ENCODE results near the gene SDF2. TPM values are rescaled to one million over a fixed set of nuclear protein-coding genes. Genes with fewer than 3 reads are reported as not detected.

The SDF2 gene
- total and polyA plus RNA-seq, 2 of the 4 experiments (the other 2 are of a cell fraction) = 76.0 to 81.7 TPM

- Histone ChIP-seq H3K14ac (replicated peaks; ENCODE audit: low read depth, low read length) (no peak overlapping the region), H3K79me1 (ENCODE audit: low read depth in 1 of 2, low read length in 2 of 2) (peaks cover 3% of the 10 kb centered on the region in 2 experiments; a peak in 1 of 4 replicates), H2AK9ac (replicated peaks; ENCODE audit: low read depth, low read length, poor library complexity) (no peak overlapping the region), H3K9ac (ENCODE audit: low read depth, low read length) (no peak overlapping the region), H4K91ac (ENCODE audit: insufficient read depth, low read depth, low read length) (no peak overlapping the region), H3K9me1 (ENCODE audit: insufficient read depth, low read length) (peaks cover 4% of the 10 kb centered on the region; the same call in 1 of the 2 replicates), H3K4me1 (ENCODE audit: control insufficient read depth, insufficient read depth, low read length) (no peaks in the 10 kb centered on the region), H3K4me3 (ENCODE audit: insufficient read depth, low read depth, low read length) (no peak overlapping the region), H2BK20ac (ENCODE audit: low read depth, low read length) (no peak overlapping the region), H3K56ac (ENCODE audit: extremely low read depth, insufficient read depth, low read length) (no peak overlapping the region), H4K20me1 (ENCODE audit: insufficient read depth, low read length) (no peaks in the 10 kb centered on the region; the same call in 1 of the 2 replicates), H2BK120ac (ENCODE audit: low read depth, low read length) (no peak overlapping the region), H2BK5ac (ENCODE audit: low read depth, low read length, poor library complexity, severe bottlenecking) (no peak overlapping the region), H3K9me3 (ENCODE audit: control insufficient read depth, insufficient read depth, low read length) (no peaks in the 10 kb centered on the region), H4K5ac (ENCODE audit: low read depth, low read length) (no peak overlapping the region), H3K4ac (ENCODE audit: low read depth, low read length) (no peak overlapping the region), H3K18ac (ENCODE audit: low read depth, low read length) (no peak overlapping the region), H3K36me3 (ENCODE audit: control insufficient read depth, insufficient read depth, low read length) (peaks cover 85% of the 10 kb centered on the region), H2AFZ (replicated peaks; ENCODE audit: low read length, poor library complexity) (no peak overlapping the region), H4K8ac (ENCODE audit: low read depth in 2 of 2, low read length in 2 of 2) (no peak overlapping the region), H3K4me2 (ENCODE audit: low read depth, low read length) (no peak overlapping the region), H2AK5ac (ENCODE audit: low read depth, low read length) (no peak overlapping the region), H3K27me3 (ENCODE audit: control insufficient read depth, insufficient read depth, low read length) (no peaks in the 10 kb centered on the region), H3K23ac (ENCODE audit: low read depth, low read length) (no peak overlapping the region), H2BK15ac (ENCODE audit: low read depth, low read length) (no peak overlapping the region), H3K27ac (ENCODE audit: insufficient read depth, low read length) (no peak overlapping the region)
- no TSS peak for BruUV-seq (replicated peaks)
- TF ChIP-seq ELK1 (IDR thresholded peaks at IDR 0.05; ENCODE audit: borderline replicate concordance, low read depth, low read length) = no peak
- TF ChIP-seq MAFK (IDR thresholded peaks at IDR 0.05; ENCODE audit: low read depth, low read length) = no peak
- WGBS, 2 experiments (ENCODE audit: extremely low coverage in 2 of 2, insufficient read length in 1 of 2) = 58% methylated on average over 4 of the region's 10 CpGs; no CpG with 5 or more reads in 1 of the 2 experiments
- ChIA-PET CTCF (no interaction called here), POLR2A (ENCODE audit: unreplicated experiment) (no interaction called here)
- no peak for DNase-seq
- in situ Hi-C loops (cut with MboI; ENCODE audit: low sequenced_read_pairs) (no loop called here), intact Hi-C loops (cut with micrococcal nuclease) (no loop called here), dilution Hi-C loops (cut with HindIII; ENCODE audit: low sequenced_read_pairs, unreplicated experiment) (no loop called here)
- no peak for ATAC-seq (ENCODE audit: low read depth)
Measured at GRCh38 chr17:28702026-28702751, 40.5 kb upstream of the SDF2 start.
